GM19467 (cell line): ENCODE results near the gene PRICKLE2.

Source experiments
- ATAC-seq: cut with Tn5 transposase; IDR thresholded peaks from one replicate; pipeline ENCODE4 v1.9.1; 2021; ENCODE audit warnings: mild to moderate bottlenecking, moderate library complexity; ENCODE audit not compliant: unreplicated experiment

PRICKLE2 gene

DNA sequence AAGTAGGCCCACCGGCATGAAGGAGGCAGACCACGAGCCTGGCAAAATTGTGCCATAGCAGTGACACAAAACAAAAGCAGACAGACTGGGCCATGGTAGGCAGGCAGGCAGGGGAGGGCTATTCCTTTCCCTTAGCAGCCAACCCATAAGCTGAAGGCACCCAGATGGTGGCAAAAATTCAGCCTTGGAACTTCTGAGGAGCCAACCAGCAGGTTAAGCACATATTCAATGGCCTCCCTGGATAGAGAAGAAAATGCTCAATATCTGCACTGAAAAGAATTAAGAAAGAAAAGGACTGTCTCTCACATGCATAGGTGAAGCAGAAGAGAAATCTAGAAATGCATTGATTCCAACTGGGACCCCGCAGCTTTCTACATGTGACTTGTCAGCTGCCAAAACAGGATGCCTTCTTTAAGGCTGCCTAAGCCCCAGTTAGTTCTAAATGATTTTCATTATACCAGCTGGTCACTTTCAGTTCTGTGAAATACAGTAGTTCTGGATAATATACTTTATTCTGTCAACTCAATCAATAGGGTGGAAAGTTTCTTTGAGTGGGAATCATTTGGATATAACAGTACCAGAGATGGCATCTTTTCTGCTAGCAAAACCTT, 2.7 kb downstream of the PRICKLE2 start:
- no peak for ATAC-seq

- no peak for ATAC-seq
Measured at GRCh38 chr3:64221571-64222257, 3.6 kb downstream of the PRICKLE2 start.

GRCh38 chr3:64220161-64220914, 4.9 kb downstream of the PRICKLE2 start:
- no peak for ATAC-seq

GRCh38 chr3:64218746-64219145, 6.5 kb downstream of the PRICKLE2 start:
- no peak for ATAC-seq

GRCh38 chr3:64218329-64218728, 6.9 kb downstream of the PRICKLE2 start:
- no peak for ATAC-seq

- no peak for ATAC-seq
Measured at GRCh38 chr3:64216274-64217147, 8.8 kb downstream of the PRICKLE2 start.

DNA sequence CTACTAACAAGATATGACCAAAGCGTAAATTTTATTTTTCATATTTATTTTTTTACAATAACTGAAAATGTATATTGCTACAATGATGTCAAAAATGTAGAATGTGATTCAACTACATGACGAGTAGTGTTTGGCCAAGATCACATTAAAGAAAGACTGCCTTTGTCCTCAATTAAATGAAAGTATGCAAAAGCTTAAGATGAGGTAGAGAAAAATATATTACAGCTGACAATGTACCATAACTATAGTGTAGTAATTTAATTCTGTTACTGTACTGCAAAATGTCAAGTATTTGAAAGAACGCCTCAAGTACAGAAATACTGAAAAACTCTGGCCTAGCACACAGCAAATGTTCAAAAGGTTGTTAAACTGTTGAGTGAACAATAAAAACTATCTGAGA, 9.7 kb downstream of the PRICKLE2 start:
- ATAC-seq, result no peak

DNA sequence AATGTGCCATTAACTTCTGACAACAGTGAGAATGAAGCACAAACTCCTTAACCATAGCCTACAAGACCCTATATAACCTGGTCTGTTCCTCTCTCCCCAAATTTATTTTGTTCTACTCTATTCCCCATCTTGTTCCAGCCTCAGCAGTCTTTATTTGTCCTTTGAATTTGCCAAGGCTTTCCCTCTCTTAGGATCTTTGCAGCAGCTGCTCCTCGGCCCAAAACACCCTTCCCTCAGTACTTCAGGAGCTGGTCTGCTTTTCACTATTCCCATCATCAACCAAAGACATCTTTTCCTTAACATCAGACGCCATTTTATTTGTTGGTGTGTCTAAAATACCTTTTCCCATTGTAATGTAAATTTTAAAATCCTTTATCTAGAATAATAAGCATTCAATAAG, 10.2 kb downstream of the PRICKLE2 start:
- ATAC-seq, result no peak

- no peak for ATAC-seq
Measured at GRCh38 chr3:64214381-64215018, 10.8 kb downstream of the PRICKLE2 start.

DNA sequence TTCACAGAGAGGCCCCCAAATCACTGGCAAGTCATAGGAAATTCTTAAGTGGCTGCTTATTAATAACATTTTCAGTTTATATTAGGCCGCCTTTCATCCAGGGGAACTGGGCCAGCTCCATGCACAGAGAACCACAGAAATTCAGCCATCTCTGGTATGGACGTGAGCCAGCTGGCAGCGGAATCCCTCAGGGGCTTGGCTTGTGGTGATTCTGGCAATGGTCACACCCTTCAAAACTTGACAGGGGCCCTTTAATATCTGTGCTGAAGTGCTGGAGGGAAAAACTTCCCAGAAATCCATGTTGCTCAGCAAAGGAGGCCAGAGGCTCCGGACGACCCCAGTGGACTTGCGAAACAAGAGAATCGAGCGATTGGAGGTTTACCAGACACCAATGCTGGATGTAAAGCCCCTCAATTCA, 11.3 kb downstream of the PRICKLE2 start:
- ATAC-seq, result no peak

DNA sequence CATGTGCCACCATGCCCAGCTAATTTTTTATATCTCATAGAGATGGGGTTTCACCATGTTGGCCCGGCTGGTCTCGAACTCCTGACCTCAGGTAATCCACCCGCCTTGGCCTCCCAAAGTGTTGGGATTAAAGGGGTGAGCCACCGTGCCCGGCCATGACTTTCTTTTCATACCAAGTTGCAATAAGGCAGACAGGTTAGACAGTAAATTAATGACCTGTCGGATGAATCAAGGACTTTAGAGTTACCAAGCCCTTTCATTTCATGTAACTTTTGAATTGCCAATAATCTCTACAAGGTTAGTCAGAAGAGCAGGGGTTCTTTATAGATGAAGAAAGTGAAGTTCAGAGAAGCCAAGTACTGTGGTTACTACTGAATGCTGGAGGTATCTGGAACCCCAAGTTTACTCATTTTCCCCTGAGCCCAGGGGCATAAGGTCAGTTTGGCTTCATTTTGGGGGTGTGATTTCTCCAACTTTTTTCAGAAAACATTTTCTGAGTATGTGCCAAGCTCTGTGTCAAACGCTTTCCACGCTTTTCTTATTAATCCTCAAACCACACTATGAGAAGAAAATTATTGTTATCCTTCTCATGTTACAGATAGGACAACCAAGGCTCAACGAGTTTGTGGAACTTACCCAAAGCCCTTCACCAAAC, 11.9 kb downstream of the PRICKLE2 start:
- ATAC-seq, result no peak

DNA sequence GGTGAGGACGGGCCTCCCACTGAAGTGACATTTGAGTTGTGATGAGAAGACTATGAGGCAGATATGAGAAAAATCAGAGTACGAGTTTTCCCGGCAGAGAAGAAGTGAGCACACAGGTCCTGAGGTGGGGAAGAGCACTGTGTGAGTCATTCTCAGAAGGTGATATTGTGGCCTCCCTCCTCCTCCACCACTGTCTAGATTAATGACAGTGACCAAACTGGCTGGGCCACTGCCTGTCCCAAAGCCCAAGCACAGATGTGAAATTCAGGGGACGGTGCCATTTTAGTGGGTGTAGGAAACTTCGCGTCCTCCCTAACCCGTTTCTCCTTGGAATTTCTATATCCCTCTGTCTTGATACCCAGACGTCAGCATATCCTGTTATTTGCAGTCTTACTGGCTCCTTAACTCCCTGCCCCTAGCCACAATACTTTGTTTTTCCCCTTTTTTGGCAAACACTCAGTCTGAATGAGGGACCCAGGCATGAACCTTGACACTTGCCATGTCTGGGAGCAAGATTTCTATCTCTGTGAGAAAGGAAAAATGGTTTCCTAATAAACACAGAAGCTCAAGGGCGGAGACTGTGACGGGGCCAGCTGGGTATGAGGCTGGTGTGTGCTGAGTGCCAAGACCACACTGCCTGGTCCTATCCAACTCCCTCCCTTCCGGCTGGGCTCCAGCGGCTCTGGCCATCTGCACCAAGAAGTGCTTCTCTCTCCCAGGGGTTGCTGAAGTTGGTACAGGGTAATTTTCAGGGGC, 15.2 kb downstream of the PRICKLE2 start:
- ATAC-seq, result no peak

- no peak for ATAC-seq
Measured at GRCh38 chr3:64207289-64208080, 17.8 kb downstream of the PRICKLE2 start.

- ATAC-seq, result no peak
Measured at GRCh38 chr3:64203969-64204908, 21.0 kb downstream of the PRICKLE2 start.

GRCh38 chr3:64203216-64203615, 22.1 kb downstream of the PRICKLE2 start:
- no peak for ATAC-seq

DNA sequence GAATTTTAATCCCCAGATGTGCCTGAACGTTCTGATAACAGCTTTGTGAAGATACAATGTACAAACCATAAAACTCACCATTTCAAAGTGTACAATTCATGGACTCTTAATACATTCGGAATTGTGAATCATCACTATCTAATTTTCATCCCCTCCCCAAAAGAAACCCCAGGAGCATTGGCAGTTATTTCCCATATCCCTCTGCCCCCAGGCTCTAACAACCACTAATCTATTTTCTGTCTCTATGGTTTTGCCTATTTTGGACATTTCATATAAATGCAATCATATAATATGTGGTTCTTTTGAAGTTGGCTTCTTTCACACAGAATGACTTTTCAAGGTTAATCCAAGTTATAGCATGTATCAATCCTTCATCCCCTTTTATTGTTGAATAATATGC, 25.3 kb downstream of the PRICKLE2 start:
- no peak for ATAC-seq

GRCh38 chr3:64196236-64196929, 28.9 kb downstream of the PRICKLE2 start:
- no peak for ATAC-seq
